HG03045 (cell line): ENCODE results near the gene COQ2.
"Not testable (repeated sequence)": the region's sequence is repeated elsewhere in the genome, so short reads cannot be mapped to it uniquely, and the experiment has no call there.

Experiments used
- ATAC-seq: cut with Tn5 transposase; IDR thresholded peaks from one replicate; pipeline ENCODE4 v1.9.1; 2021; ENCODE audit warnings: mild to moderate bottlenecking, moderate library complexity; ENCODE audit not compliant: unreplicated experiment

The COQ2 gene

GRCh38 chr4:83288381-83288780, 3.8 kb upstream of the COQ2 start:
- not testable (repeated sequence) for ATAC-seq

GRCh38 chr4:83285055-83285407, 433 bp upstream of the COQ2 start:
- no peak for ATAC-seq

GRCh38 chr4:83283181-83283580, 1.4 kb downstream of the COQ2 start:
- ATAC-seq, result no peak

DNA sequence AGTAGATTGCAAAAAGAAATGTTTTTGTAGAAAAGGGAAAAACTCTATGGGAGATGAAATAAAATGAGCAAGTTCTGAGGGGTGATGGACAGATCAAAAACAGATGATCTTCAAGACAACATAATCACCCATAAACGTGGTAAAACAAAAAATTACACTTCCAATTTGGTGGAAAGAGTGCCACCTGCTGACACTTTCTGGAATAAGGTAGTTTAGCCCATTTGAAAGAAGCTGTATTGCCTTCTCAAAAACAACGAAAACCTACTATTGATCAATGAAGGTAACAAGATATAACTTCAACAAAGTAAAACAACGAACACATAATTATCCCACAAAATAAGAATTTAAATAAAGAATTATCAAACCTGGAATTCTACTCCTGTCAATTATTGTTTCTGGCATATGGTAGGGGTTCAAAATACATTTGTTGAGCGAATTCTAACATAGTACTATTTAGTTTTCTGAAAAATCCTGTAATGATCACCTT, 2.5 kb downstream of the COQ2 start:
- no peak for ATAC-seq

DNA sequence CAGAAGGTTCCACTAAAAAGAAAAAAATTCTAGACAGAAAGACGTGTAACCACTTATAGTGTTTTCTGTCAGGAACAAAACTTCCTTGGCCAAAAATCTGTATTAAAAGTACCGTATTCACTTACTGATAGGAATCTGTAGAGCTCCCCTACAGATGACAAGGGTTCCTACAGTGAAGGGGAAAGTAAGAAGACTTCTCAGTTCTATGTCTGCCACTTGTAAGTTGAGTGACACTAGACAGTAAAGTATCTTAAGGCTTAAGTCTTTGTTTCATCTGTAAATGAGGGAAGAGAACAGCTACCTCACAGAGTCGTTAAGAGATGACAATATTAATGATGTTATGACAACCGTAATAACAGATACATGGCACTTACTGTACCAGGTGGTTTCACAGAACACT, 3.3 kb downstream of the COQ2 start:
- ATAC-seq, result no peak

DNA sequence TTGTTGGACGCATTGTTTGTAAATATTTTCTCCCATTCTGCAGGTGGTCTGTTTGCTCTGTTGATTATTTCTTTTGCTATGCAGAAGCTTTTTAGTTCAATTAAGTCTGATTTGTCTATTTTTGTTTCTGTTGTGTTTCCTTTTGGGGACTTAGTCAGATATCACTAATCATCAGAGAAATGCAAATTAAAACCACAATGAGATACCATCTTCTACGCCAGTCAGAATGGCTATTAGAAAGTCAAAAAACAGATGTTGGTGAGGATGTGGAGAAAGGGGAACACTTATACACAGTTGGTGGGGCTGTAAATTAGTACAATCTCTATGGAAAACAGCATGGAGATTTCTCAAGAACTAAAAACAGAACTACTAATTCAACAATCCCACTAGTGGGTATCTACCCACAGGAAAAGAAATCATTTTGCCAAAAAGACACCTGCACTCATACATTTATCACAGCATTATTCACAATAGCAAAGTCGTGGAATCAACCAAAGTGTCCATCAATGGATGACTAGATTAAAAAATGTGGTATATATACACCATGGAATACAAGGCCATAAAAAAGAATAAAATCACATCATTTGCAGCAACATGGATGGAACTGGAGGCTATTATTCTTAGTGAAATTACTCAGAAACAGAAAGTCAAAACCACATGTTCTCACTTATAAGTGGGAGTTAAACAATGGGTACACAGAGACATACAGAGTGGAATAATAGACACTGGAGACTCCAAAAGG, 8.1 kb downstream of the COQ2 start:
- peak; percentile 69 for ATAC-seq

DNA sequence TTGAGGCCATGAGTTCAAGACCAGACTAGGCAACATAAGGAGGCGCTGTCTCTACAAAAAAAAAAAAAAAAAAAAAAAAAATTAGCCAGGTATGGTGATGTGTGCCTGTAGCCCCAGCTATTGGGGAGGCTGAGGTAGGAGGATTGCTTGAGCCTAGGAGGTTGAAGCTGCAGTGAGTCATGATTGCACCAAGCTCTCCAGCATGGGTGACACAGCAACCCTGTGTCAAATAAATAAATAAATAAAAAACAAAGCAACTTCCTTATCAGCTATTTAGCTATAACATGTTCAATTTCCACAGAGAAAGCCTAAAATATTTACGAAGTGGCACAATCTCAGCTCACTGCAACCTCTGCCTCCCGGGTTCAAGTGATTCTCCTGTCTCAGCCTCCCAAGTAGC, 10.7 kb downstream of the COQ2 start:
- not testable (repeated sequence) for ATAC-seq

DNA sequence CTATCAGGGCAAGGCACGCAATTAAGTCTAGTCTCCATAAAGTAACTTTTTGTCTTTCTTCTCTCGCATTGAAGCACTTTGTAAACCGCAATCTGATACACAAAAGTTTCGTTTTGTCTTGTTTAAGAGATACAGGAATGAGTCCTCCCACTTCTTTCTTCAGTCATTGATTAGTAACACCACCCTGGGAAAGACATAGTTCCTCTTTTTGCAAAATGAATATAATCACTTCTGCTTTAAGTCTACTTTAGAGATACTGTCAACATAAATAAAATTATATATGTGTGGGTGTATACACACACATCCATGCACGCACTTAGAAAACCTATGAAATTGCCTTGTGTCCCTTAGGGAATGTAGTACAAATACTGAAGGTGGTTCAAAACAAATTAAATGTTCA, 11.7 kb downstream of the COQ2 start:
- peak; percentile 75 for ATAC-seq

- no peak for ATAC-seq
Observed at GRCh38 chr4:83269256-83269655, 15.3 kb downstream of the COQ2 start.

- ATAC-seq, result no peak
Observed at GRCh38 chr4:83268491-83268890, 16.1 kb downstream of the COQ2 start.

DNA sequence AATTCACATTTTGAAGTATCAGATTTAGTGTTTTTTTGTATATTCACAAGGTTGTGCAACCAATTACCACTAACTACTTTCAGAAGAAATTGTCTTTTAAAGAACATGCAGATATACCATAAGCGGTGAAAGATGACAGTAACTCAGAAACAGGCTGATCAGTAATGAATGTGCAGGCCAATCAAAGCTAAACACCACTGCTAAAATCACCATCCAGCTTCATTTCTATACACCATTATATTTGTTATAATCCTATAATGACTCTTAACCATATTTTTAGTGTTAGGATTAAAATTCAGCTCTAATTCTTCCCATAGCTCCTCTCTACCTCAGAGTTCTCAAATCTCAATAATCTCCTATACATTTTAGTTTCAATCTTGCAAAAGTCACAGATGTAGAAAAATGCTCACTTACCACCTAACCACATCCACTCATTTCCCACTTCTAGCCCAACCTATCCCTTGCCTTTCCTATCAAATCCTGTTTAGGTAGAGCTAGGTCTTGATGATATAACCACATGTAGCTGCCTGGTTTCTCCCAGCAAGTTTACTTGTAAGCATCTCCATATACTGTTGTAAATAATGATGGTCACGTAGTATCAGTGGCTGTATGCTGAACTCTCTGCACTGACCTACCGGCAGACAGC, 16.6 kb downstream of the COQ2 start:
- no peak for ATAC-seq

- no peak for ATAC-seq
Observed at GRCh38 chr4:83267121-83267829, 17.3 kb downstream of the COQ2 start.

DNA sequence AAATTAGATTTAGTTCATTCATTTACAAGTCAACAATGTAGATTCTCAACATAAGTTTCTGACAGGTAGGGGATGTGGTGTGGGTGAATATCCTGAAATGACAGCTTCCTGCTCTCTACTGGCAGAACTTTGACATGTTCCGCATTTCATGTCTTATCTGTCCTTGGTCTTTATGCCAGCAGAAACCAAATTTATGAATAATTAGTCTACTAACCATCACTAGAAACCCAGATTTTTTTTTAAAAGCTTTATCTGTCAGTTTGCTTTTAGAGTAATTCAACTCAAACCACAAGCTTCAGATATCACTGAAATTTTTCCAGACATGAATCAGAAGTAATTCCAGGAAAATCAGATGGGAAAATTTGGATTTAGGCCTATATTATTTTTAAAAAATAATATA, 17.9 kb downstream of the COQ2 start:
- no peak for ATAC-seq

GRCh38 chr4:83263106-83263505, 21.5 kb downstream of the COQ2 start:
- no peak for ATAC-seq

- no peak for ATAC-seq
Observed at GRCh38 chr4:83262682-83263081, 21.9 kb downstream of the COQ2 start.

- no peak for ATAC-seq
Observed at GRCh38 chr4:83261307-83261706, 23.3 kb downstream of the COQ2 start.

DNA sequence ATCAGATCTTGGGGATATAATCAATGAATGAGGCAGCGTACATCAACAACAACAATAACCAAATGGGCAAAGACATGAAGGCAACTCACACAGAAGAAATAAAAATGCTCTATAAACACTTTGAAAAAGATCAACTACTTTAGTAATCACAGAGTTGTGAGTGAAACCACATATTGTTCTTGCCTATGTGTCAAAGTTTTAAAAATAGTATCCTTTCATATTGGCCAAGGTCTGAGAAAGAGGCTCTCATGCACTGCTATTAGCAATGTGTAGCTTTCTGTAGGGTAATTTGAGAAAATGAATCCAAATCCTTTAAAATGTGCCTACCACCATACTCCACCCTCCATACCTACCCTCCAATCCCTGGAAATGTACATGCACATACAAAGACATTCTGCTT, 25.0 kb downstream of the COQ2 start:
- no peak for ATAC-seq

- no peak for ATAC-seq
Observed at GRCh38 chr4:83258461-83258860, 26.1 kb downstream of the COQ2 start.

DNA sequence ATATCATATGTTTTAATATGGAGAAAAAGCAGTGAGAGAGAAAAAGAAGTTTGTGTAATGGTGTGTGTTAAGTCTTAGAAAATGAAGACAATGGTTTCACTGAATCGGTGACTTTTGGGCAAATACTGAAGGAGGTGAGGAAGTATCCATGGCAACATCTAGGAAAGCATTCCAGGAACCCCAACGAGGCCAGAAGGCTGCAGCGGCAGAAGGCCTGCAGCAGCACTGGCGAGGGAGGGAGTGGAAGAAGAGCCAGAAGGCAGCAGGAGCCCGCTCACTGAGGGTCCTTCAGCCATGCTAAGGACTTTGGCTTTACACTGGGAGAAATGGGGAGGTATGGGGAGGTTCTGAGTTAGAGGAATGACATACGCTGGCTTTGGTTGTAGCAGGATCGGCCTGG, 26.8 kb downstream of the COQ2 start:
- ATAC-seq, result no peak

- no peak for ATAC-seq
Observed at GRCh38 chr4:83255584-83255983, 29.0 kb downstream of the COQ2 start.

- peak; percentile 61 for ATAC-seq
Observed at GRCh38 chr4:83252782-83253405, 31.7 kb downstream of the COQ2 start.

DNA sequence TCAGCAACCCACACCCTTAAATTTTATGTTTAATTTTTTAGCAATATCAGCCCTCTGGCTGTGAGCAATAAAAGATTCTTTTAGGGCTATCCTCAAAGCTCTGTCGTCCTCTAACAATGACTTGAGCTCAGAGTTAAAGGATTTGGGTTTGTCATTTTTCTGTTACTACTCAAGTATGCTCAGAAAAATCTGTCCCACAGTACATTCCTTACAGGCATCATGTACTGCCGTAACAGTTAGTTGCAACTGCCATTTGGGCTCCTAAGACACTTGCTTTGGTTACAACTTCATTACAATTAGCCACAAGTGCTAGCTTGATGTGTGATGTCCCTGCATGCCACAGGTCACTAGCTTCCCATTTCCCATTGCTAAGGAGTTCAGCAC, 33.2 kb downstream of the COQ2 start:
- ATAC-seq, result no peak
